GM11168 (cell line): ENCODE results near the gene NOL4.
"Not testable (repeated sequence)": the region's sequence is repeated elsewhere in the genome, so short reads cannot be mapped to it uniquely, and the experiment has no call there.

Source experiments
- in situ Hi-C: fragments of 300-500 bp; cut with MboI; formaldehyde crosslinking; loops from one replicate; pipeline ENCODE4 v1.12.0; 2022; ENCODE audit warnings: low sequenced_read_pairs; ENCODE audit not compliant: unreplicated experiment

Gene NOL4

GRCh38 chr18:34224423-34225217 lies at the start of gene NOL4:
Gene NOL4 (minus strand): TSS chr18:34224913. CDS start chr18:34223253, 1,660 bp downstream.
- in situ Hi-C loops, result no loop called here

- in situ Hi-C loops, result not testable (repeated sequence)
Measured at GRCh38 chr18:34266029-34266428, 41.3 kb upstream of the NOL4 start.

GRCh38 chr18:34261865-34262780 lies 37.4 kb upstream of the NOL4 start:
- in situ Hi-C loops, result no loop called here

GRCh38 chr18:34258176-34258575 lies 33.5 kb upstream of the NOL4 start:
- in situ Hi-C loops, result no loop called here

GRCh38 chr18:34251919-34252318 lies 27.2 kb upstream of the NOL4 start:
- in situ Hi-C loops, result no loop called here

- in situ Hi-C loops, result no loop called here
Measured at GRCh38 chr18:34248727-34249126, 24.0 kb upstream of the NOL4 start.

- in situ Hi-C loops, result no loop called here
Measured at GRCh38 chr18:34242739-34243138, 18.0 kb upstream of the NOL4 start.

GRCh38 chr18:34233781-34234388 lies 9.2 kb upstream of the NOL4 start:
- in situ Hi-C loops, result not testable (repeated sequence)

GRCh38 chr18:34225218-34225553 lies 473 bp upstream of the NOL4 start:
- in situ Hi-C loops, result no loop called here

GRCh38 chr18:34223893-34224422 lies 755 bp downstream of the NOL4 start:
- in situ Hi-C loops, result no loop called here

GRCh38 chr18:34223164-34223892 lies 1.4 kb downstream of the NOL4 start:
- in situ Hi-C loops, result no loop called here

- in situ Hi-C loops, result no loop called here
Measured at GRCh38 chr18:34222307-34223163, 2.2 kb downstream of the NOL4 start.

- in situ Hi-C loops, result no loop called here
Measured at GRCh38 chr18:34221971-34222306, 2.8 kb downstream of the NOL4 start.

GRCh38 chr18:34220081-34220815 lies 4.5 kb downstream of the NOL4 start:
- in situ Hi-C loops, result no loop called here

GRCh38 chr18:34219651-34220050 lies 5.1 kb downstream of the NOL4 start:
- in situ Hi-C loops, result no loop called here

- in situ Hi-C loops, result no loop called here
Measured at GRCh38 chr18:34212511-34212910, 12.2 kb downstream of the NOL4 start.

- in situ Hi-C loops, result no loop called here
Measured at GRCh38 chr18:34207344-34207851, 17.3 kb downstream of the NOL4 start.

- in situ Hi-C loops, result no loop called here
Measured at GRCh38 chr18:34203866-34204265, 20.8 kb downstream of the NOL4 start.
